Measurements from ENCODE around the gene SCG2.

Gene SCG2

DNA sequence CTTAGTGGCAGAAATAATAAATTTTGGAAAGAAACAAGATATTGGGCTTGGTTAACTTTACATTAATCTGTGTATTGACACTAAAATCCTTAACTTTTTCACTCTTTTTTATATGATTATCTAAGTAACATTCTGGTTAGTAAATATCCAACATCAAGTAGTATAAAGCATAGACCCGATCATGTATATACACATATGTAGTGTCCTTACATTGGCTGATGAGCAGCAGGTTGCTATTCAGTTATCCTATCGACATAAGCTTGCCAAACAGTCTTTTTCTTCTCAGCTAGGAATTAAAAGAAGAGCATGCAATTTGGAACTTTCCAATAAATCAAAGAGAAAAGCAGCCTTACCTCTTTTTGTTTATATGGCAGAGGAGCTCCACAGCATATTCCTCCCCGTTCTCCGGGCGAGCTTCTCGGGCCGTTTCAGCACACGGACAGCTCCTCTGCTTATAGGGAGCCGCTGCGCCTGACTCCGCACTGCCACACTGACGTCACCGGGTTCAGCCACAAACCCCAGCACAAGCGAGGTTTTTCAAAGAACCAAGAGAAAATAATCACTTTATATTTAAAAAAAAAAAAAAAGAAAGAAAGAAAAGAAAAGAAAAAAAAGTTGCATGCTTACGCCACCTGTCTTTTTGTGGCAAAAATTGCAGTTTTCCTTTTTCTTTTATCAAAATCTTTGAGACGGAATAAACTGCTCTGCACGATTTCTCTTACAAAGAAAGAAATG lies at the start of gene SCG2:
Gene SCG2, minus strand, starts transcription at position 430 of the 735 bp plus-strand sequence. CDS start 3,079 bp downstream, outside the sequence.
- DNase-seq (ENCODE audit: extremely low read depth, low read depth): peak; percentile 72
- TF ChIP-seq, protein P1, sequence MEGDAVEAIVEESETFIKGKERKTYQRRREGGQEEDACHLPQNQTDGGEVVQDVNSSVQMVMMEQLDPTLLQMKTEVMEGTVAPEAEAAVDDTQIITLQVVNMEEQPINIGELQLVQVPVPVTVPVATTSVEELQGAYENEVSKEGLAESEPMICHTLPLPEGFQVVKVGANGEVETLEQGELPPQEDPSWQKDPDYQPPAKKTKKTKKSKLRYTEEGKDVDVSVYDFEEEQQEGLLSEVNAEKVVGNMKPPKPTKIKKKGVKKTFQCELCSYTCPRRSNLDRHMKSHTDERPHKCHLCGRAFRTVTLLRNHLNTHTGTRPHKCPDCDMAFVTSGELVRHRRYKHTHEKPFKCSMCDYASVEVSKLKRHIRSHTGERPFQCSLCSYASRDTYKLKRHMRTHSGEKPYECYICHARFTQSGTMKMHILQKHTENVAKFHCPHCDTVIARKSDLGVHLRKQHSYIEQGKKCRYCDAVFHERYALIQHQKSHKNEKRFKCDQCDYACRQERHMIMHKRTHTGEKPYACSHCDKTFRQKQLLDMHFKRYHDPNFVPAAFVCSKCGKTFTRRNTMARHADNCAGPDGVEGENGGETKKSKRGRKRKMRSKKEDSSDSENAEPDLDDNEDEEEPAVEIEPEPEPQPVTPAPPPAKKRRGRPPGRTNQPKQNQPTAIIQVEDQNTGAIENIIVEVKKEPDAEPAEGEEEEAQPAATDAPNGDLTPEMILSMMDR (IDR thresholded peaks at IDR 0.05; ENCODE audit: low read depth, low read length): peak; percentile 36

GRCh38 chr2:223649554-223650533 lies 47.7 kb upstream of the SCG2 start:
- TF ChIP-seq, protein P1 (IDR thresholded peaks at IDR 0.05; ENCODE audit: low read depth, low read length): no peak
- no peak for DNase-seq (ENCODE audit: extremely low read depth, low read depth)

DNA sequence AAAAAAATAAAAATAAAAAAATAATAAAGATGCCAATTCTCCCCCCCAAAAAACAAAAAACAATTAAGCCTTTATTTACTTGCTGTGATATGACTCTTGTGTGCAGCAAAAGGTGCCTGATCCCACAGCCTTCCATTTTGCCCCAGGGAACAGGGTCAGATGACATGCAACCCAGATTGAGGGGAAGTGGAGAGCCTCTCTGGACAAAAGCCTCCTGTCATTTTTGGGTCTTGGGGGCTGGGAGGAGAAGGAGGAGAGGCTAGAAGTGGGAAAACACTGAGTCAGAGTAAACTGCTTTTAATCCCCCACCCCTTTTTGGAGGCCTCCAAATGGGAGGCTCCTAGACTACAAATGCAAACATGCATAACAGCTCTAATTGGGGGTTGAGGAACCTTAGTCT lies 46.6 kb upstream of the SCG2 start:
- no peak for DNase-seq (ENCODE audit: extremely low read depth, low read depth)
- TF ChIP-seq, protein P1 (IDR thresholded peaks at IDR 0.05; ENCODE audit: low read depth, low read length): no peak

DNA sequence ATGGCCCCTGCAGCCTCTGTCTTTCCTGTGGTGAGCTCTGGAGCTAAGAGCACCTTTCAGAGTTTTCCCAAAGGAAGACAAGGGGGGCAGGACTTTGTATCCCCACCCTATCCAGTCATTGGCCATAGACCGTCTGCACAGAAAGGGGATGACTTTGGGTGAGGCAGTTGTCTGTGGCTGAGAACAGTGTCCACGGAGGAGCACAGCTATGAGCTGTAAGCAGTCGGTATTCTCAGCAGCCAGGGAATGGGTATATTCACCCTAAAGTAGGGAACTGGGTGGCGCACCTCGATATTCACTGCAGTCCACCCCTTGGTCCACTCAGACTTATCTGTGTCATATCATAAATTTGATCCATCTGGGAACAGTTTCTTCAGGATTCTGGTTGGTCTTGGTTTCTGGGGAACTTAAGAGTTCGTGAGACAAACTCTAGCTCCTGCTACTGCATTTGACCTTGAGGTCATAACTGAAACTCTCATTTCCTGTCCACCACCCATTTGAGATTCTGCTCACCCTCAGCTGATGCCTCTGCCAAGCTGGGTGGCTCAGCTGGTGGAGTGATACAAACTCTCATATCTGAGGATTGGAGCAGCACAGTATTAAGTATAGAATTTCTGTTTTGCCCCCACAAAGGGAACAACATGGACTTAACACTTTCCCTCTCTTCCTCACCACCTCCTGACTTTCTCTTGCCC lies 45.2 kb upstream of the SCG2 start:
- DNase-seq (ENCODE audit: extremely low read depth, low read depth): no peak
- TF ChIP-seq, protein P1 (IDR thresholded peaks at IDR 0.05; ENCODE audit: low read depth, low read length): no peak

DNA sequence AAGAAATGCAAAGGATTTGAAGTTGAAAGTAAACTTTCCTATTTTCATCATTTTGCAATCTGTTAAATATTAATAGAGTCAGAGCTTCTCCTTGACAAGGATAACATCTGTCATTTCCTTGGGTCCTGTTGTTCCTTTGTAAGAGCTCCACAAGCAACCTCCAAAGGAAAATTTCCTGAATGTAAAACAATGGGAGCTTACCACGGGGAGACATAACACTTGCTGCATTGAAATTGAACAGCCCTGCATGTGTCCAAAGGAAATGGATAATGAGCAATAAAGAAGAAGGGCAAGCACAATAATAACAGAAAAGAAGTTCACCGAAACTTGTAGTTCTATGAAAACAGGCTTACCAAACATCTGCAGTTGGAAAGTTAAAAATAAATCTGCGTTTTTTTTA lies 42.0 kb upstream of the SCG2 start:
- TF ChIP-seq, protein P1 (IDR thresholded peaks at IDR 0.05; ENCODE audit: low read depth, low read length): no peak
- no peak for DNase-seq (ENCODE audit: extremely low read depth, low read depth)

DNA sequence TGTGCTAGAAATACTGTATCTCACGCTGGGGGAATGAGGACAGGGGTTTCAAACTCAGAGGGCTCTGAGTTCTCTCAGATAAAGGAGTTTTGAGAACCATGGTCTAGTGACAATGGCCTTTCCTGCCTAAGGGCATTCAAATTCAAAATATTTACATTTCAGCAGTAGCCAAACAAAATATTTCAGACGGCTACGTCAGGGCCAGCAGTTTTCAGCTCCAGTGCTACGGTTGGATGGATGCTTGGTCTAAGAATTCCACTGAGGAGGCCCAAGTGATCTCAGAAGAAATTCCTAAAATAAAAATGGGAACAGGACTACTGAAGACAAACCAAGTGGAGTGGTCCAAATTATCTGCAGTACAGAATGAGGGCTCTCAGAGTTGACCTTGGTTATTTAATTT lies 41.1 kb upstream of the SCG2 start:
- no peak for DNase-seq (ENCODE audit: extremely low read depth, low read depth)
- TF ChIP-seq, protein P1 (IDR thresholded peaks at IDR 0.05; ENCODE audit: low read depth, low read length): no peak
